Effector CD4-positive, alpha-beta T cell (primary cell): ENCODE results near the gene ZNF608.

Source experiments
- DNase-seq: peaks from one replicate; pipeline ENCODE4 v3.0.0-alpha.2; 2020

The ZNF608 gene

GRCh38 chr5:124752854-124753720 is 6.6 kb upstream of the ZNF608 start:
- DNase-seq = no peak

- DNase-seq = no peak
Measured at GRCh38 chr5:124751031-124751430, 4.6 kb upstream of the ZNF608 start.

GRCh38 chr5:124748687-124749594 is 2.5 kb upstream of the ZNF608 start:
- no peak for DNase-seq

- DNase-seq = no peak
Measured at GRCh38 chr5:124747791-124748686, 1.6 kb upstream of the ZNF608 start.

GRCh38 chr5:124746916-124747790 is 714 bp upstream of the ZNF608 start:
- DNase-seq = no peak

- no peak for DNase-seq
Measured at GRCh38 chr5:124745007-124745927, 1.2 kb downstream of the ZNF608 start.

GRCh38 chr5:124744170-124744971 is 2.1 kb downstream of the ZNF608 start:
- no peak for DNase-seq

GRCh38 chr5:124743602-124744169 is 2.8 kb downstream of the ZNF608 start:
- no peak for DNase-seq

GRCh38 chr5:124742983-124743601 is 3.3 kb downstream of the ZNF608 start:
- no peak for DNase-seq

GRCh38 chr5:124742521-124742920 is 3.9 kb downstream of the ZNF608 start:
- no peak for DNase-seq

GRCh38 chr5:124741711-124742496 is 4.5 kb downstream of the ZNF608 start:
- DNase-seq = no peak

GRCh38 chr5:124740991-124741583 is 5.4 kb downstream of the ZNF608 start:
- no peak for DNase-seq

- no peak for DNase-seq
Measured at GRCh38 chr5:124740071-124740470, 6.4 kb downstream of the ZNF608 start.

- no peak for DNase-seq
Measured at GRCh38 chr5:124739634-124740025, 6.8 kb downstream of the ZNF608 start.

GRCh38 chr5:124738681-124739633 is 7.5 kb downstream of the ZNF608 start:
- no peak for DNase-seq

GRCh38 chr5:124737651-124738050 is 8.8 kb downstream of the ZNF608 start:
- no peak for DNase-seq
